ENCODE data around the gene INTS11. TPM values are rescaled to one million over a fixed set of nuclear protein-coding genes. Genes with fewer than 3 reads are reported as not detected.

The INTS11 gene
- total RNA-seq, 6 experiments from 2014 or later: 35.1 to 52.4 (median 43.5) TPM

DNA sequence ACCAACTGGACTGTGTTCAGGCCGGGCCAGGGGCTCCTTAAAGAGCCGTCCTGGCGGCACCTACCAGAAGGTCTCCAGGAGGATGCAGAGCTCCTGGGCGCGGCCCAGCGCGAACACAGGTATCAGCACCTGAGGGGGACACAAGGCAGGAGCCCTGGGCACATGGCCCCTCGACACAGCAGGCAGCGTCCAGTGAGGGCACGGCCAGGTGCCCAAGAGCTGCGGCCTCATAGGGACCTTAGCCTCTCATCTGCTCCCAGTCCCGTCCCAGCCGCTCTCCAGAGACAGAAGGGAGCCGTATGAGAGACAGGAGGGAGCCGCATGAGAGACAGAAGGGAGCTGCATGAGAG, 10.2 kb downstream of the INTS11 start:
- 87% methylated on average over 9 of the region's 15 CpGs for WGBS (ENCODE audit: insufficient coverage, low coverage, low lambda C conversion rate, missing lambda C conversion rate)
- DNase-seq: no peak
- no peaks in the 10 kb centered on the region for H3K27me3 ChIP-seq
- no peak overlapping the region for H3K27ac ChIP-seq
- peaks cover 0 to 19% (median 2%) of the 10 kb centered on the region in 4 donors for H3K4me1 ChIP-seq
- intact Hi-C loops (cut with DNase I): no loop called here
- no peak for TF ChIP-seq POLR2A (IDR thresholded peaks at IDR 0.05)
- H3K4me3 ChIP-seq: no peak overlapping the region
- peaks cover 0 to 47% (median 13%) of the 10 kb centered on the region in 4 donors for H3K36me3 ChIP-seq
- no peaks in the 10 kb centered on the region for H3K9me3 ChIP-seq
- ATAC-seq: no peak

DNA sequence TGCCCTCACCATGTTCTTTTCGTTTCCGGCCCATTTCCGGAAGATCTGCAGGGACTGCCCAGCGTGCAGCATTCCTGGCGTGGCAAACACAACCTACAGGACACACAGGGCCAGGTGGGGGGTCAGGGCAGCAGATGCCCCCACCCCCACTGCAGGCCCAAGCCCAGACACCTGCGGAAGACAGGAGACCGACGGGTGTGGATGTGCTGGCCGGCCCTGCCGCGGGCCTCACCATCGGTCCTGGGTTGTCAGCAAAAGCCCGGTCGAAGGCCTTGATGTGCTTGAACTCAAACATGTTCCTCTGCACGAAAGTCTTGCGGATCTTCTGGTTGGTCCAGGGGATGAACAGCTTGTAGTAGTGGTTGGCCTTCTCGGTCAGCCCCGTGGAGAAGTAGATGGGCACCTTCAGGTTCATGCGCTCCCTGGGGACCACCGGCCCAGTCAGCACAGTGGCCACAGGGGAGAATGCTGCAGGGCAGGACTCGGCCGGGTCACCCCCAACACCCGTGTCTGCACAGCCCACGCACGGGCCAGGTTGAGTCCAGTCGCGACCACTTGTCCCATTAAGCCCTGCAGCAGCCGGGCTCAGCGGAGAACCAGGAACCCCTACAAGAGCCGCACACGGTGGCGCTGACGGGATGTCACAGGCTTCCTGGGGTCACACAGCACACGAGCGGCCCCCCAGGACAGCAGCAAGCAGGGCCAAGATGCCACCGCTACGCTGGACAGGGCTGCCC, 10.8 kb downstream of the INTS11 start:
- 96% methylated on average over 4 of the region's 37 CpGs for WGBS (ENCODE audit: insufficient coverage, low coverage, low lambda C conversion rate, missing lambda C conversion rate)
- H3K9me3 ChIP-seq: no peaks in the 10 kb centered on the region
- H3K27ac ChIP-seq: no peak overlapping the region
- peaks cover 0 to 18% (median 3%) of the 10 kb centered on the region in 4 donors for H3K4me1 ChIP-seq
- ATAC-seq: no peak
- DNase-seq: no peak
- H3K4me3 ChIP-seq: no peak overlapping the region
- H3K36me3 ChIP-seq: peaks cover 0 to 44% (median 10%) of the 10 kb centered on the region in 4 donors
- TF ChIP-seq, protein P1, sequence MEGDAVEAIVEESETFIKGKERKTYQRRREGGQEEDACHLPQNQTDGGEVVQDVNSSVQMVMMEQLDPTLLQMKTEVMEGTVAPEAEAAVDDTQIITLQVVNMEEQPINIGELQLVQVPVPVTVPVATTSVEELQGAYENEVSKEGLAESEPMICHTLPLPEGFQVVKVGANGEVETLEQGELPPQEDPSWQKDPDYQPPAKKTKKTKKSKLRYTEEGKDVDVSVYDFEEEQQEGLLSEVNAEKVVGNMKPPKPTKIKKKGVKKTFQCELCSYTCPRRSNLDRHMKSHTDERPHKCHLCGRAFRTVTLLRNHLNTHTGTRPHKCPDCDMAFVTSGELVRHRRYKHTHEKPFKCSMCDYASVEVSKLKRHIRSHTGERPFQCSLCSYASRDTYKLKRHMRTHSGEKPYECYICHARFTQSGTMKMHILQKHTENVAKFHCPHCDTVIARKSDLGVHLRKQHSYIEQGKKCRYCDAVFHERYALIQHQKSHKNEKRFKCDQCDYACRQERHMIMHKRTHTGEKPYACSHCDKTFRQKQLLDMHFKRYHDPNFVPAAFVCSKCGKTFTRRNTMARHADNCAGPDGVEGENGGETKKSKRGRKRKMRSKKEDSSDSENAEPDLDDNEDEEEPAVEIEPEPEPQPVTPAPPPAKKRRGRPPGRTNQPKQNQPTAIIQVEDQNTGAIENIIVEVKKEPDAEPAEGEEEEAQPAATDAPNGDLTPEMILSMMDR (IDR thresholded peaks at IDR 0.05): no peak
- no peak for TF ChIP-seq POLR2A (IDR thresholded peaks at IDR 0.05)
- intact Hi-C loops (cut with DNase I): no loop called here
- H3K27me3 ChIP-seq: no peaks in the 10 kb centered on the region

DNA sequence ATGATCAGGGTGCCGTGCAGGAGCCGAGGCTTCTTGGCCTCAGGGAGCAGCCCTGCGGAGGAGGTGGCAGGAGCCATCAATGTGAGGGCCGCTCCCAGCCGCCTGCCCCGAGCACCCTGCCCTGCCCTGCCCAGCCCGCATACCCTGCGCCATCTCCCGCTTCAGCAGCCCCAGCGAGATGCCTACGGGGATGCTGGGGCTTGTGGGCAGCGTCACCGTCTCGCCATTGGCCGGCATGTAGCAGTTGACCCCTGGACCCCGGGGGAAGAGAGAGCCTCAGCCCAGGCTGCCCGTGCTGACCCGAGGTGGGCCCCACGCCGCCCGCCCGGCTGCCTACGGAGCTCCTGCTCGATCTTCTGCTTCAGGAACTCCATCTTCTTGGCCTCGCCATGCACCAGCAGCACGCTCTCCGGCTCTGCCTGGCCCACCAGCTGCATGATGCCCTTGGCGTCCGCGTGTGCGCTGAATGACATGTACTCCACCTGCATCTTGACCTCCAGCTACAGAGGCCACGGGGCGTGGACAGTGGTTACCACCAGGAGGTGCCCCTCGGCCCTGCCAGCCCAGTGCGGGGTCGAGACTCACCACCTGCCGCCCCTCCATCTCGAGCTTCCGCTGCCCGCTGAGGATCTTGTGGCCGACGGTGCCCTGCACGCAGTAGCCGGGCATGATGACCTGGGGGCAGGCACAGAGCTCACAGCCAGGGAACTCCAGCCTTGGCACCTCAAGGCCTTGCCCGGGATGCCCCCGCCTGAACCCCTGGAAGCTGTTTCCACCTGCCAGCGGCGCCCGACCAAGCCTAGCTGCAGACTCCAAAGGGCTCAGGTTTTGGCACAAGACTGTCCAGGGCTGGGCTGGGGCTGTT, 11.8 kb downstream of the INTS11 start:
- 82% methylated on average over 5 of the region's 49 CpGs for WGBS (ENCODE audit: insufficient coverage, low coverage, low lambda C conversion rate, missing lambda C conversion rate)
- H3K27me3 ChIP-seq: no peaks in the 10 kb centered on the region
- TF ChIP-seq POLR2A (IDR thresholded peaks at IDR 0.05): no peak
- TF ChIP-seq, protein P1 (IDR thresholded peaks at IDR 0.05): no peak

DNA sequence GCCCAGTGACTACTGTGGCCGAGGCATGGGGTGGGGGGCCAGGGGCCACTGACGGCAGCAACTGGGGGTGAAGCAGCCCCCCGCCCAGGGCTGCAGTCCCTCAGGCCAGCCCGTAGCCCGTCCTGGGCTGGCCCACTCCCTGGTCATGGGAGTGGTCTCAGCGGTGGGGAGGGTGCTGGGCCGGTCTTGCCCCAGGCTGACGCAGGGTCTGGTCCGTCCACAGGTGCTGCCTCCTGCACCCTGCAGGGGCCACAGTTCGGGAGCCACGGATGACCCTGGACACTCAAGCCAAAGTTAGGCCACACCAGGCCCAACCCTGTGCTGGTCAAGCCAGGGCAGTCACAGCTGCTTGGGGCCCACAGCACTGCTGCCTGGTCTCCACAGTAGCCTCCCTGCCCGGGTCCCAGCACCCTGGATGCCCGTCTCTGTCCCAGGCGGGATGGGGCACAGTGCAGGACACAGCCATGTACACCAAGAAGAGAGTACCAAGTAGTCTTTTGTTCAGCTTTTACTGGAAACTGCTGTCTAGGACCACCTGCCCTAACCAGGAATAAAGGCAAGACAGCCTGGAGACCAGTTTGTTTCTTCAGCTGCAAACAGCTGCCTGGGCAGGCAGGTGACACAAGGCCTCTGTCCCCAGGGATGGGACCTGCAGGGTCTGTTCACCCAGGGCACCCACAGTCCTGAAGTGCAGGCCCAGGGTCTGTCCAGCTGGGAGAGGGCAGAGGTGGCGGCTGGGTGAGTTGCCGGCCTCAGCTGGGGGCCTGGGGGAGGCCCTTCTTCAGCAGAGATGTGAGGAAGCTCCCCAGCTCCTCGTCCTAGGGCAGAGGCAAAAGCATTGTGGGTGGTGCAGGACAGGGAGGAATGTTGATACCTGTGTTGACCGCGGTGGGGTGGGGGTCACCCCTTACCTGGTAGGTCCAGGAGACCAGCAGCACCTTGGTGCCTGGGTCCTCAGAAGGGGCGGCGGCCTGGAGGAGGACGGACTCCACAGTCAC, 13.1 kb downstream of the INTS11 start:
- H3K27me3 ChIP-seq: no peaks in the 10 kb centered on the region
- ATAC-seq (no peak), DNase-seq (no peak)
- TF ChIP-seq, protein P1 (IDR thresholded peaks at IDR 0.05): no peak
- no peak for TF ChIP-seq POLR2A (IDR thresholded peaks at IDR 0.05)
- no peak overlapping the region for H3K27ac ChIP-seq
- intact Hi-C loops (cut with DNase I): no loop called here
- WGBS (ENCODE audit: insufficient coverage, low coverage, low lambda C conversion rate, missing lambda C conversion rate): 92% methylated on average over 6 of the region's 22 CpGs
- H3K9me3 ChIP-seq: no peaks in the 10 kb centered on the region
- peaks cover 0 to 44% (median 10%) of the 10 kb centered on the region in 4 donors for H3K36me3 ChIP-seq
- H3K4me3 ChIP-seq: no peak overlapping the region
- H3K4me1 ChIP-seq: peaks cover 0 to 18% (median 7%) of the 10 kb centered on the region in 4 donors

More for the DNA sequence above, 11.8 kb downstream of the INTS11 start:
- peaks cover 0 to 44% (median 10%) of the 10 kb centered on the region in 4 donors for H3K36me3 ChIP-seq
- ATAC-seq (no peak), DNase-seq (no peak)
- no peaks in the 10 kb centered on the region for H3K9me3 ChIP-seq
- peaks cover 0 to 9% (median 3%) of the 10 kb centered on the region in 4 donors for H3K4me1 ChIP-seq
- intact Hi-C loops (cut with DNase I): no loop called here
- H3K27ac ChIP-seq: no peak overlapping the region
- no peak overlapping the region for H3K4me3 ChIP-seq

Data from right lobe of liver (tissue), 6 donors.